Kidney epithelial cell (primary cell): Measurements from ENCODE around the gene PPFIA4. TPM values are rescaled to one million over a fixed set of nuclear protein-coding genes. Genes with fewer than 3 reads are reported as not detected.
"Not testable (repeated sequence)": the region's sequence is repeated elsewhere in the genome, so short reads cannot be mapped to it uniquely, and the experiment has no call there.

Experiments used
- DNase-seq: peaks from one replicate; pipeline ENCODE4 v3.0.0-alpha.2; 2010; ENCODE audit warnings: low read depth
- H3K27me3 ChIP-seq: 2 replicates; pipeline ENCODE4 v1.6.0; 2011; ENCODE audit warnings: low read length; ENCODE audit not compliant: control insufficient read depth, insufficient read depth
- H3K36me3 ChIP-seq: 2 replicates; pipeline ENCODE4 v1.5.1; 2011; ENCODE audit warnings: low read length; ENCODE audit not compliant: control insufficient read depth, insufficient read depth
- H3K4me3 ChIP-seq: 2 replicates; pipeline ENCODE4 v1.5.1; 2011; ENCODE audit warnings: low read depth, mild to moderate bottlenecking, control low read depth, low read length
- CTCF ChIP-seq: IDR thresholded peaks from 2 replicates; pipeline ENCODE4 v1.5.1; 2011; ENCODE audit warnings: mild to moderate bottlenecking, moderate library complexity, low read length, control low read depth, inconsistent platforms; ENCODE audit not compliant: insufficient read depth, poor library complexity, severe bottlenecking
- total RNA-seq: library from RNA; depleted of rRNA; stranded (reverse); fragments of >200 nt; gene quantifications from 2 replicates; pipeline ENCODE4 v1.2.3, GENCODE V29; 2015

The PPFIA4 gene
- total RNA-seq, 1 donor from 2014 or later, result 0.13 TPM

- TF ChIP-seq CTCF, result no peak
- Histone ChIP-seq H3K4me3 (peak within 1 kb of the TSS; percentile 85), H3K36me3 (no peaks in the 10 kb centered on the region), H3K27me3 (no peaks in the 10 kb centered on the region)
- DNase-seq, result peak; percentile 92
Observed at GRCh38 chr1:203006948-203007871, 19.1 kb upstream of the PPFIA4 start, which contains the start of gene TMEM183A. TMEM183A (plus strand) TSS chr1:203007374; CDS start chr1:203007466, 92 bp downstream.

DNA sequence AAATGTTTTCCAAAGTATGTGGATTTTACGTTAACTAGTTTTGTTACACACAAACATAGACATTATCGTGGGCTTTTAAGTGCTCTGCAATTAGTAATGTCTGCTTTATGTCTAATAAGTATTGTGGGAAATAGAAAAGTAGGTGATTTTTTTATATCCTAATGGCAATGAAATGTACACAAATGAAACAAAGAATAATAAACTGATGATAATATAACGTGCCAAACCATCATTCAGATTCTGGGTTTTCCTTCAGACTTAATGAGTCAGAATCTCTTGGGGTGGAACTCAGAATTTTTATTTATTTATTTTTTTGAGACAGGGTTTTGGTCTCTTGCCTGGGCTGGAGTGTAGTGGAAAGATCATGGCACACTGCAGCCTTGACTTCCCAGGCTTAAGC, 17.1 kb upstream of the PPFIA4 start:
- no peak for DNase-seq
- no peak for TF ChIP-seq CTCF
- Histone ChIP-seq H3K27me3 (no peaks in the 10 kb centered on the region), H3K4me3 (no peak overlapping the region), H3K36me3 (no peaks in the 10 kb centered on the region)

DNA sequence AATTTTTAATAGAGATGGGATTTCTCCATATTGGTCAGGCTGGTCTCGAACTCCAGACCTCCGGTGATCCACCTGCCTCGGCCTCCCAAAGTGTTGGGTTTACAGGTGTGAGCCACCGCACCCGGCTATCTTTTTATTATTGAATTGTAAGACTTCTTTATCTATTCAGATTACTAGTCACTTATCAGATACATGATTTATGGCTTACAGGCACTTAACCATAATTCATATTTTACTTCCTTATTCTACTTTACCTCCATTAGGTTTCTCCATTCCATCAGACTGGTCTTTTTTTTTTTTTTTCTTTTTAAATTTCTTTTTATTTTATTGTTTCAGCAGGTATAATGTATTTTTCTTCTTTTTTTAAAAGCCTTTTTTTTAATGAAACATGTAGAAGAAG, 14.7 kb upstream of the PPFIA4 start:
- Histone ChIP-seq H3K4me3 (no peak overlapping the region), H3K36me3 (peaks cover 1% of the 10 kb centered on the region), H3K27me3 (no peaks in the 10 kb centered on the region)
- TF ChIP-seq CTCF, result no peak
- no peak for DNase-seq

GRCh38 chr1:203017061-203017460, 9.2 kb upstream of the PPFIA4 start:
- TF ChIP-seq CTCF, result no peak
- Histone ChIP-seq H3K27me3 (no peaks in the 10 kb centered on the region), H3K36me3 (peaks cover 1% of the 10 kb centered on the region), H3K4me3 (no peak overlapping the region)
- DNase-seq, result no peak

GRCh38 chr1:203017692-203018091, 8.6 kb upstream of the PPFIA4 start:
- Histone ChIP-seq H3K36me3 (peaks cover 1% of the 10 kb centered on the region), H3K27me3 (no peaks in the 10 kb centered on the region), H3K4me3 (no peak overlapping the region)
- no peak for TF ChIP-seq CTCF
- no peak for DNase-seq

DNA sequence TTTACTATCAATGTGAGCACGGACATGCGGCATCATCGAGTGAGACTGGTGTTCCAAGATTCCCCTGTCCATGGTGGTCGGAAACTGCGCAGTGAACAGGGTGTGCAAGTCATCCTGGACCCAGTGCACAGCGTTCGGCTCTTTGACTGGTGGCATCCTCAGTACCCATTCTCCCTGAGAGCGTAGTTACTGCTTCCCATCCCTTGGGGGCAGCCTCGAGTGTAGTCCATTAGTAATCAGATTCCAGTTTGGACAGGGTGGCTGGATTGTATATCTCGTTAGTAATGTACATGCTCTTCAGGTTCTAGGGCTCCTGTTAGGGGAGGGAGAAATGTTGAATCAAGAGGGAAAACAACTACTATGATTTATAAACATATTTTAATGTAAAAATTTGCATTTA, 3.4 kb upstream of the PPFIA4 start:
- DNase-seq, H3K4me3 ChIP-seq, H3K36me3 ChIP-seq: not testable (repeated sequence)
- peaks cover 12% of the 10 kb centered on the region for H3K27me3 ChIP-seq
